Measurements from ENCODE around the gene ARNT2. TPM values are rescaled to one million over a fixed set of nuclear protein-coding genes. Genes with fewer than 3 reads are reported as not detected.

ARNT2 gene
- total RNA-seq, 1 experiment from 2014 or later: 3.1 TPM

DNA sequence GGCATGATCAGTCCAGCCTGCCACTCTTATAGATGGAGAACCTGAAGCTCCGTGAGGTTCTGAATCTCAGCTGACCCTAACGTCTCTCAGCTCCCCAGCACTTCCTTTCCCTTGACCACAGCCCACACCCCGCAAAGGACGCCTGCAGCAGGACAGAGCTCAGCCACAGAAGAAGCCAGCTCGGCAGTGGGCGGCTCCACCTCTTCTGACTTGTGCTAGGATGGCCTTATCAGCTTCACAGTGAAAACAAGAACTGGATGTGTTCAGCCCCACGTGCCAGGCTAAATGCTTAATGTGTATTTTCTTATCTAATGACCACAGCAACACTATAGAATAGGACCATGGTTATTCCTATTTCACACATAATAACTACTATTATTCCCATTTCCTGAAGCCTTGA, 127.6 kb downstream of the ARNT2 start:
- no peaks in the 10 kb centered on the region for H3K27me3 ChIP-seq (ENCODE audit: control insufficient read depth, insufficient read depth, low read length)
- no peak for DNase-seq
- H3K36me3 ChIP-seq (replicated peaks; ENCODE audit: control insufficient read depth, insufficient read depth, low read length): no peaks in the 10 kb centered on the region
- no peak overlapping the region for H3K4me3 ChIP-seq (ENCODE audit: insufficient read depth, low read depth, low read length)

DNA sequence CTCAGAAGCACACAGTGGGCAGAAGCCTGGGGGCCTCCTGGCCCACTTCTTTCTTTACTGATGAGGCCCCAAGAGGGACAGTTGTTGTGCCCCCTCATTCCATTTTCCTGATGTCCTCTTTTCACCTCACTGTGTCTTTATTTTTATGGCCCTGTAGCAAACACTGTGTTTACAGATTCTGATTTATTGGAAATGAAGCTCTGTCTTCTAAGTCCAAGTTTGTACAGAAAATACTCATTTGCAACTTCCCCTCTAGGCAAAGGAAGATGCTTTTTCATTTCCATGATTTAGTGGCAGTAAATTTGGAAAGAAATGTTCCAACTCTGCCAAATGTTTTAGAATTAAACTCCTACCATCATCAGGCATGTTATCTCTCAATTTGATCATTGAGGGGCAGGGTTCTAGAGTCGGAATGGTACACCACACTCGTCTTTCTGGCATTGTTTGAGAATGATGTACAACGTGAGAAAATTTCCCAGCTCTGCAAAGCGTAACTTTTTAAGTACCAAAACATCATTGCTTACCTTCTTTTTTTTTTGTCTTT, 129.7 kb downstream of the ARNT2 start:
- Histone ChIP-seq H3K4me3 (ENCODE audit: insufficient read depth, low read depth, low read length) (no peak overlapping the region), H3K27me3 (ENCODE audit: control insufficient read depth, insufficient read depth, low read length) (no peaks in the 10 kb centered on the region), H3K36me3 (replicated peaks; ENCODE audit: control insufficient read depth, insufficient read depth, low read length) (no peaks in the 10 kb centered on the region)
- no peak for DNase-seq

DNA sequence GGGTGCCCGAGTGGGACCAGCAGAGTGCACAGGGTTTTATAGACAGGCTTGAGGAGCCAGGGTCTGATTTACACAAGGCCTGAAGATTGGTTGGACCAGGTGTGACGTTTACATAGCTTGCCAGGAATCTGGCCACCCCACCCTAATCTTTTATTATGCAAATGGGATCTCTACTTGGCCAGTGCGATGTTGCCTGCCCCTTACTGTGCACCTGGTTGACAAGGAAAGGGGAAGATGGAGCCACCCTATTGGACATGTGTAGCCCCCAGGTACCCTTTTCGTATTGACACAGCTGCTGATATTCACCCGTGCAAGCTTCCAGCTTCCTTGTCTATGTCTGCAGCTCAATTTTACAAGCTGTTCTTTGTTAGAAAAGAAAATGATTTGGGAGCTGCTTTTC, 132.0 kb downstream of the ARNT2 start:
- no peaks in the 10 kb centered on the region for H3K36me3 ChIP-seq (replicated peaks; ENCODE audit: control insufficient read depth, insufficient read depth, low read length)
- H3K27me3 ChIP-seq (ENCODE audit: control insufficient read depth, insufficient read depth, low read length): no peaks in the 10 kb centered on the region
- DNase-seq: no peak
- H3K4me3 ChIP-seq (ENCODE audit: insufficient read depth, low read depth, low read length): no peak overlapping the region

DNA sequence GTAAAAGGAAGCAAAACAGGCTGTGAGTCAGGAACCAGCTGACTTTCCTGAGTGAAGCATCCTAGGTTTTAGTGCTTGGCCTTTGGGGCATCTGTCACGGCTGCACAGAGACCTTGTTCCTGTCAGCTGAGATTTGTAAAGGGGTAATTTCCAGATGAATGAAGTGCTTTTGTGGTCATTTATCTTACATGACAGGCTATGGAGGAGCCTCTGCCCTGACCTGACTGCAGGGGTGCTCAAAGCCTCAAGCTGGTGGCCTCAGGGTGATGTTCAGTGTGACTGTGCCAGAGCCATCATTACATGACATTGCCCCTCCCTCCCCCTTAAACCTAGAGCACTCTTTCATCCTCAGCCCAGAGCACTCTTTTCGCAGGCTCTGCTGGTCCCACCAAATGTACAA, 132.5 kb downstream of the ARNT2 start:
- DNase-seq: no peak
- Histone ChIP-seq H3K4me3 (ENCODE audit: insufficient read depth, low read depth, low read length) (no peak overlapping the region), H3K27me3 (ENCODE audit: control insufficient read depth, insufficient read depth, low read length) (no peaks in the 10 kb centered on the region), H3K36me3 (replicated peaks; ENCODE audit: control insufficient read depth, insufficient read depth, low read length) (no peaks in the 10 kb centered on the region)

DNA sequence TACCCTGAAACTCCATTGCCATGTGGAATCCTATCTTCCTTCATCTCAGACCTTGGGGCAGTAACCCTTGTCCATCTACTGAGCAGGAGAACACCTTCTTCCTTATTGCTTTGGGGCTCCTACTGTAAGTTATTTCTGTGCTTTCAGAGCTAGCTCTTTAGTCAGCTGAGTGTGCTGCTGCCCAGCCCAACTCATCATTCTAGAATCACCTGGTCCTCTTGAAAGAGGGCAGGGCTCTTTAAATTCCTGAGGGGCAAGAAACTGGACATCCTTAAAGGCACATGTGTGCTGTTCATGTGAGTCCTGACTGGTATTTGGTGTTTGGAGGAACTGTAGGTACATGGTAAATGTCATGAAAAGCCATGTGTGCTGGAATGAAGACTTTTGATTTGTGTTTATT, 140.9 kb downstream of the ARNT2 start:
- no peaks in the 10 kb centered on the region for H3K36me3 ChIP-seq (replicated peaks; ENCODE audit: control insufficient read depth, insufficient read depth, low read length)
- no peak for DNase-seq
- no peak overlapping the region for H3K4me3 ChIP-seq (ENCODE audit: insufficient read depth, low read depth, low read length)
- no peaks in the 10 kb centered on the region for H3K27me3 ChIP-seq (ENCODE audit: control insufficient read depth, insufficient read depth, low read length)

DNA sequence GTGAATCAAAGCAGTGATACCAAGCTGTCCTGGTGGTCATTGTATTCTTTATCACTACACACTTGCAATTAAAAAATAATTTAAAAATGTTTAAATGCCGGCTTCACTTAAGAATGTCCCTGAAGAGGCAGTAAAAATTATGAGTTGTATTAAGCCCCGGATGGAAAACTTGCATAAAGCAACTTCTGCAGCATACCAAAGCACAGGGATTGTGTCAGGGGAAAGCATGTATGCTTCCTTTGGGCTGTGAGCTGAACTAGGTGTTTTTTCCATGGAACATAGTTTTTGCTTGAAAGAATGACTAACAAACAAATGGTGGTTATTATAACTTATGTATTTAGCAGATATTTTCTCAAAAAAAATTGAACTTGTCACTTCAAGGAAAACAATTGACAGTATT, 143.1 kb downstream of the ARNT2 start:
- H3K36me3 ChIP-seq (replicated peaks; ENCODE audit: control insufficient read depth, insufficient read depth, low read length): no peaks in the 10 kb centered on the region
- no peak for DNase-seq
- no peak overlapping the region for H3K4me3 ChIP-seq (ENCODE audit: insufficient read depth, low read depth, low read length)
- H3K27me3 ChIP-seq (ENCODE audit: control insufficient read depth, insufficient read depth, low read length): no peaks in the 10 kb centered on the region

DNA sequence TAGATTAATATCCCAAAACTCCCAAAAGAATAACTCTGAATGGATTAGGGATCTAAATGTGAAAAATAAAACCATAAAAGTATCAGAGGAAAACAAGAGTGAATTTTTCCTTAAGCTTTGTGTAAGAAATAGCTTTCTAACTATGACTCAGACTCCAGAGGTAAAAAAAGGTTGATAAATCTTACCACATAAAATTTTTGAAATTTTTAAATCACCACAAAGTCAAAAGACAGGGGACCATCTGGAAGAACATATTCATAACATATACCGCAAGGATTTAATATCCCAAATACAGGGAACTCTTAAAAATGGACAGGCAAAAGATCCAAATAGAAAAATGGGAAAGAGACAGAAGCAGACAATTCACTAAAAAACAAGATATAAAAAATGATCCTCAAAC, 145.0 kb downstream of the ARNT2 start:
- no peaks in the 10 kb centered on the region for H3K36me3 ChIP-seq (replicated peaks; ENCODE audit: control insufficient read depth, insufficient read depth, low read length)
- no peaks in the 10 kb centered on the region for H3K27me3 ChIP-seq (ENCODE audit: control insufficient read depth, insufficient read depth, low read length)
- no peak overlapping the region for H3K4me3 ChIP-seq (ENCODE audit: insufficient read depth, low read depth, low read length)
- DNase-seq: no peak

DNA sequence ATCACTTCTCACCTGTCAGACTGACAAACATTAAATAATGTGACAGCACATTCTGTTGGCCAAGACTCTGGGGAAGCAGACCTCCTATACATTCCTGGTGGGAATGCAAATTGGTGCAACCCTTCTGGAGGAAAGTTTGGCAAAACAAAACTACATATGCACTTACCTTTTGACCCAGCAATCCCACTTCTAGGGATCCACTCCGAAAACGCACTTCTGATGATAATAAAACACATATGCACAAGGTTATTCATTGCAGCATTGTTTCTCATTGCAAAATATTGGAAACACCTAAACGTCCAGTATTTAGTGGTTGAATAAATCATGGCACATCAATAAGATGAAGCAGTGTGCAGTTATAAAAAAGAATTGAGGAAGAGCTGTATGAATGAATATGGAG, 145.5 kb downstream of the ARNT2 start:
- DNase-seq: no peak
- no peaks in the 10 kb centered on the region for H3K27me3 ChIP-seq (ENCODE audit: control insufficient read depth, insufficient read depth, low read length)
- no peak overlapping the region for H3K4me3 ChIP-seq (ENCODE audit: insufficient read depth, low read depth, low read length)
- H3K36me3 ChIP-seq (replicated peaks; ENCODE audit: control insufficient read depth, insufficient read depth, low read length): no peaks in the 10 kb centered on the region

DNA sequence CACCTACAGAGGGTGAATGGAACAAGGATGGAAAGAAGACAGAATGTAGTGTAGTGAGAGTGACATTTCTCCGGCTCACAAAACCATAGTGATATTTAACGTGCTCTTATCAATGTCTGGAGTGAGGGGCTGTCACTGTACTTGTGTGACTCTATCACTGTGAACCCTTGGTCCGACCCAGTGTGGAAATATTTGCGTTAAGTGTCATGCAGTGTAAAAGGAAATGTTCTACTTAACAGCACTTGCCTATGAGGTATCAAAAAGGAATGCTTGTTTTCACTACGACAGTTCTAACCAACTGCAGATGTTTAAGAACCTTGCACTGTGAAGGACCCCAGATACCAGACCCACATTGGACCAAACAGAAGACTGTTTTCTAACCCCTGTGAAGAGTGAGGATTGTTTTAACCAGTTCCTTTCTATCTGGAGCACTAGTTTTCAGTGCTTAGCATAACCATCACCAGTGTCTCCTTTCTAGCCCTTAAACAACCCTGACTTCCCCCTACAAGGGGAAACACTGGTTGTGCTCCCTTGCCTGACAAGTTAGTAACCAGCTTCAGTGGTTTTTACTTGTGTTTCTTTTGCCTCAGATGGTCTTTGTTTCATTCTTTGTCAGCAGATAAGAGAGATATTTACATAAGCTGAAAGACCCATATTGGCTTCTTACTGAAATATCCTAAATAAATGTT, 146.2 kb downstream of the ARNT2 start:
- DNase-seq: no peak
- Histone ChIP-seq H3K4me3 (ENCODE audit: insufficient read depth, low read depth, low read length) (no peak overlapping the region), H3K27me3 (ENCODE audit: control insufficient read depth, insufficient read depth, low read length) (no peaks in the 10 kb centered on the region), H3K36me3 (replicated peaks; ENCODE audit: control insufficient read depth, insufficient read depth, low read length) (no peaks in the 10 kb centered on the region)

DNA sequence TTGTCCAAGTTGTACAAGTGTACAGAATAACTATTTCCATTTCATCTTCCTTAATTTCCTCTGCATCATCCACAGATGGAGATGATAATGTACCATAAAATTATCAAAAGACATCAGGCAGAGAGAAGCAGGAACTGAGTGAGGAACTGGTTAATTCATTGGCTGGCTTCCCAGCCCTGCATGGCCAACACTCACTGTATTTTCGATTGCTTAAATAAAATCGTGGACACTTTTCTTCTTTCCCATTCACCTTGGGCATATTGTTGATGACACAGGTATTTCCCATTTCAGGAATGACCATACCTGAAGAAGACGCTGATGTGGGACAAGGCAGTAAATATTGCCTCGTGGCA, 146.7 kb downstream of the ARNT2 start:
- DNase-seq: no peak
- no peaks in the 10 kb centered on the region for H3K36me3 ChIP-seq (replicated peaks; ENCODE audit: control insufficient read depth, insufficient read depth, low read length)
- no peak overlapping the region for H3K4me3 ChIP-seq (ENCODE audit: insufficient read depth, low read depth, low read length)
- no peaks in the 10 kb centered on the region for H3K27me3 ChIP-seq (ENCODE audit: control insufficient read depth, insufficient read depth, low read length)

DNA sequence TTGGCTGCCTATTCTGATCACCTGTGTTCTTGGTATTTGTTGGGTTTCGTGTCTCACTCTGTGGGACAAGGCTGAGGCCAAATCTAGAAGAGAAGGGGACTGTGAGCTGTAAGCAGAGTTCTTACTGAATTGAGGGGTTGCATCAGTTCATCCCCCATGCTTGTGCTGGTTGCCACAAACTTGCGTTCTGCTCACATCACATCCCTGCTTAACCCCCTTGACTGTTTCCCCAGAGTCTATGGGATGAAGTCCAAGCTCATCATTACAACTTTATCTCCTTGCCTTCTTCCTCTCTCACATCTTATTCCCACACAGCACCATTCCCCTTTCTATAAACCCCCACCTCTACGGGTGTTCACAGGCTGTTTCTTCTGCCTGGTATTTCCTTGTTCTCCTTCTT, 147.2 kb downstream of the ARNT2 start:
- no peaks in the 10 kb centered on the region for H3K36me3 ChIP-seq (replicated peaks; ENCODE audit: control insufficient read depth, insufficient read depth, low read length)
- DNase-seq: no peak
- H3K4me3 ChIP-seq (ENCODE audit: insufficient read depth, low read depth, low read length): no peak overlapping the region
- H3K27me3 ChIP-seq (ENCODE audit: control insufficient read depth, insufficient read depth, low read length): no peaks in the 10 kb centered on the region

DNA sequence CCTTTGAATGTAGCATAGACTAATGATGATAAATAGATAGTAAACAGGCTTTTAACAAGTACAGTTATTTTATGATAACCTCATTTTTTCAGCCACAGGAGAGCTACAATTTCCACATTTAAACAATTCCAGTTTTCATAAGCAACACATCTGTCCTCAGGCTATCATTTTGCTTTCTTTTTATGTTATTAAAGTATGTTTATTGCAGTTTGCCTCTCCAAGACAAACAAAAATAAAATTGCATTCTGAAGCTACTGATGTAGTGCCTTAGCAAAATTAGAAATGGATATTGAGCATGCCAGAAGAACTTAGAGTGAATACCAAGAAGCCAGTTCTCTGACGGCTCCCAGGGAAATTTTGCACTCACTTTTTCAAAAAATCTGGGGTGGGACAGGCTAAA, 150.4 kb downstream of the ARNT2 start:
- Histone ChIP-seq H3K27me3 (ENCODE audit: control insufficient read depth, insufficient read depth, low read length) (no peaks in the 10 kb centered on the region), H3K4me3 (ENCODE audit: insufficient read depth, low read depth, low read length) (no peak overlapping the region), H3K36me3 (replicated peaks; ENCODE audit: control insufficient read depth, insufficient read depth, low read length) (no peaks in the 10 kb centered on the region)
- DNase-seq: no peak

DNA sequence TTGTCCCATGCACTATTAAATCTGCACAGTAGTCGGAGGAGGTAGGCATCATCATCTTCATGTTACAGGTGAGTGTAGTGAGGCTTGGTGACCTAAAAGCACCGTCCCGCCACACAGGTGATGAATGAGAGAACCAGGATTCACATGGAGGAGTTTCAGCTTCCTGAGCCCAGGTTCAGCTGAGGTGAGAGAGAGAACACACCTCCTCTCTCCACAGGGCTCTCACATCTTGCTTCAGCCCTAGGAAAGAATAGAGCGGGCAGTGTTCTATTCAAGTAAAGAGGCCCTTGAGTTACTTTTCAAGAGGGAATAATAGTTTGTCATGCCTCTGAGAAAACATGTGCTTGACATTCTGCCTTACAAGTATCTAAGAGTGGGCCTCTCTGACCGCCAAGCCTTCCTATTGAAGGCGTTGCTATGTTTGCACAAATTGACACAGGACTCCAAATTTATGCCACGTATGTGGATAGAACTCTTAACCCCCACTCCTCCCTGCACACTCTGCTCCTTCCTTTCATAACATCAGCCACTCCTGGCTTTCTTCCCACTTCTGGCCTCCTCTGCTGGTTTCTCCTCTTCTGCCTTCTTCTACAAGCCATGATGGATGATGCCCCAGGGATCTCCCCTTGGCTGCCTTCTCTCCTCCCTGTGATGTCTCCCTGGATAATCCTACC, 152.6 kb downstream of the ARNT2 start:
- H3K27me3 ChIP-seq (ENCODE audit: control insufficient read depth, insufficient read depth, low read length): no peaks in the 10 kb centered on the region
- no peak for DNase-seq
- no peaks in the 10 kb centered on the region for H3K36me3 ChIP-seq (replicated peaks; ENCODE audit: control insufficient read depth, insufficient read depth, low read length)
- H3K4me3 ChIP-seq (ENCODE audit: insufficient read depth, low read depth, low read length): no peak overlapping the region

DNA sequence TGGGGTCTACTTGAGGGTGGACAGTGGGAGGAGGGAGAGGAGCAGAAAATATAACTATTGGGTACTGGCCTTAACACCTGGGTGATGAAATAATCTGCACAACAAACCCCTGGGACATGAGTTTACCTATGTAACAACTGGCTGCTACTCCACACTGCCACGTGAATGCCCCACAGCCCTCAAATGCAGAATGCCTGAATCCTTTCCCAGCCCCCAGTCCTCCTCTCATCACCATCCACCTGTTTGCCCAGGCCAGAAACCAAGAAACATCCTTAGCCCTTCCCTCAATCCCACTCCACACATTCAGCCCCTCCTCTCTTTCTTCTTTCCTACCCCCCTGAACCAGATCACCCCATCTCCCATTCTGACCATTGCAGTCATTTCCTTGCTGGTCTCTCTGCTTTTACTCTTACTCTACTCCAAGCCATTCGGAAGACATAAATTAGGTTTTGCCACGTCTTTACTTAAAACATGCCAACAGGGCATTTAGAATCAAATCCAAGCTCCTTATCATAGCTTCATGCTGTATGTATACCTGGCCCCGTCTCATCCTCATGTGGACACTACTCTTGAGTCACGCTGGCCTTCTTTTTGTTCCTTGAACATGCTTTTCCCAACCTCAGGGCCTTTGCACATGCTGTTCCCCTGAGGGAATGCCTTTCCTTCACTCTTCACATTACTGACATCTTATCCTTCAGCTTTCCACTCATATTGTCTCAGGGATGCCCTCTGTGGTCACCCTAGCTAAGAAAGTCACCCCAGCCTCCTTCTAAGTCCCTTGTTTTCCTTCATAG, 153.5 kb downstream of the ARNT2 start:
- Histone ChIP-seq H3K36me3 (replicated peaks; ENCODE audit: control insufficient read depth, insufficient read depth, low read length) (no peaks in the 10 kb centered on the region), H3K27me3 (ENCODE audit: control insufficient read depth, insufficient read depth, low read length) (no peaks in the 10 kb centered on the region), H3K4me3 (ENCODE audit: insufficient read depth, low read depth, low read length) (no peak overlapping the region)
- DNase-seq: no peak

Measured in H7 (cell line).